Hepatocyte (in vitro differentiated cells): ENCODE measurements around the gene TREM1. TPM values are rescaled to one million over a fixed set of nuclear protein-coding genes. Genes with fewer than 3 reads are reported as not detected.

Experiments used
- DNase-seq: peaks from one replicate; pipeline ENCODE4 v3.0.0-alpha.2; 2016; ENCODE audit warnings: low spot score
- H2AFZ ChIP-seq: fragments of 200-600 bp; sonication (generic); 2 replicates; pipeline ENCODE4 v1.6.0; 2016; ENCODE audit warnings: antibody characterized with exemption, mild to moderate bottlenecking
- H3K27ac ChIP-seq: fragments of 200-600 bp; sonication (generic); 2 replicates; pipeline ENCODE4 v1.5.1; 2016; ENCODE audit warnings: mild to moderate bottlenecking
- H3K27me3 ChIP-seq: fragments of 200-600 bp; sonication (generic); 2 replicates; pipeline ENCODE4 v1.6.1; 2016
- H3K36me3 ChIP-seq: fragments of 200-600 bp; sonication (generic); replicated peaks from 2 replicates; pipeline ENCODE4 v1.5.1; 2016; ENCODE audit warnings: low read depth; ENCODE audit not compliant: insufficient read depth
- H3K4me1 ChIP-seq: fragments of 200-600 bp; sonication (generic); 2 replicates; pipeline ENCODE4 v1.5.1; 2016; ENCODE audit warnings: mild to moderate bottlenecking, moderate library complexity; ENCODE audit not compliant: insufficient read depth
- H3K4me2 ChIP-seq: fragments of 200-600 bp; sonication (generic); 2 replicates; pipeline ENCODE4 v1.6.0; 2016
- H3K4me3 ChIP-seq: fragments of 200-600 bp; sonication (generic); 2 replicates; pipeline ENCODE4 v1.5.1; 2016; ENCODE audit warnings: mild to moderate bottlenecking
- H3K79me2 ChIP-seq: fragments of 200-600 bp; sonication (generic); 2 replicates; pipeline ENCODE4 v1.6.0; 2017; ENCODE audit warnings: mild to moderate bottlenecking
- H3K9me2 ChIP-seq: fragments of 200-600 bp; sonication (generic); replicated peaks from 2 replicates; pipeline ENCODE4 v1.6.0; 2017; ENCODE audit warnings: mild to moderate bottlenecking; ENCODE audit not compliant: insufficient read depth
- H3K9me3 ChIP-seq: fragments of 200-600 bp; sonication (generic); 2 replicates; pipeline ENCODE4 v1.5.1; 2016; ENCODE audit warnings: low read depth, mild to moderate bottlenecking
- H4K20me1 ChIP-seq: fragments of 200-600 bp; sonication (generic); 2 replicates; pipeline ENCODE4 v1.6.0; 2016; ENCODE audit warnings: mild to moderate bottlenecking; ENCODE audit not compliant: insufficient read depth, poor library complexity, severe bottlenecking
- CTCF ChIP-seq: fragments of 200-600 bp; sonication (generic); IDR thresholded peaks from 2 replicates; pipeline ENCODE4 v1.5.1; 2016; ENCODE audit warnings: antibody characterized with exemption, mild to moderate bottlenecking; ENCODE audit not compliant: poor library complexity
- EZH2 ChIP-seq: fragments of 200-600 bp; sonication (generic); IDR thresholded peaks from 2 replicates; pipeline ENCODE4 v1.6.1; 2016; ENCODE audit warnings: antibody characterized with exemption, mild to moderate bottlenecking, borderline replicate concordance
- EZH2phosphoT487 ChIP-seq: fragments of 200-600 bp; sonication (generic); IDR thresholded peaks from one replicate; pipeline ENCODE4 v1.6.1; 2018; ENCODE audit warnings: antibody characterized with exemption, mild to moderate bottlenecking, low read depth, moderate library complexity; ENCODE audit not compliant: unreplicated experiment, severe bottlenecking
- WGBS: methylation state at CpG from one replicate; pipeline ENCODE4 v1.1.6; 2016; ENCODE audit warnings: low lambda C conversion rate; ENCODE audit errors: missing lambda C conversion rate; 5-methylcytosine and 5-hydroxymethylcytosine counted together
- polyA plus RNA-seq: library from polyadenylated mRNA; unstranded; fragments of >200 nt; fragmentation: Nextera tagmentation; extraction: Ambion mirVana; gene quantifications from 2 replicates; pipeline ENCODE4 v1.2.1, GENCODE V29; 2016
- total RNA-seq: library from RNA; depleted of rRNA; stranded (reverse); fragments of >200 nt; gene quantifications from 2 replicates; pipeline ENCODE4 v1.2.3, GENCODE V29; 2014

Gene TREM1
- total and polyA plus RNA-seq, 2 experiments from 2014 or later = 0.63 to 2.3 TPM

- H3K27ac ChIP-seq = no peak overlapping the region
- no peaks in the 10 kb centered on the region for H3K27me3 ChIP-seq
- peaks cover 3% of the 10 kb centered on the region for H3K4me1 ChIP-seq
- no peaks in the 10 kb centered on the region for H4K20me1 ChIP-seq
- no peaks in the 10 kb centered on the region for H3K36me3 ChIP-seq
- no peak overlapping the region for H3K4me3 ChIP-seq
- WGBS = 93% methylated on average over 2 of the region's 2 CpGs
- H3K9me2 ChIP-seq = no peaks in the 10 kb centered on the region
- no peaks in the 10 kb centered on the region for H3K9me3 ChIP-seq
- H3K4me2 ChIP-seq = no peak overlapping the region
- DNase-seq = no peak
- H3K79me2 ChIP-seq = no peaks in the 10 kb centered on the region
- H2AFZ ChIP-seq = no peak overlapping the region
- no peak for TF ChIP-seq EZH2
- no peak for TF ChIP-seq CTCF
- TF ChIP-seq EZH2phosphoT487 = no peak
Observed at GRCh38 chr6:41288754-41289129, 2.3 kb upstream of the TREM1 start.

DNA sequence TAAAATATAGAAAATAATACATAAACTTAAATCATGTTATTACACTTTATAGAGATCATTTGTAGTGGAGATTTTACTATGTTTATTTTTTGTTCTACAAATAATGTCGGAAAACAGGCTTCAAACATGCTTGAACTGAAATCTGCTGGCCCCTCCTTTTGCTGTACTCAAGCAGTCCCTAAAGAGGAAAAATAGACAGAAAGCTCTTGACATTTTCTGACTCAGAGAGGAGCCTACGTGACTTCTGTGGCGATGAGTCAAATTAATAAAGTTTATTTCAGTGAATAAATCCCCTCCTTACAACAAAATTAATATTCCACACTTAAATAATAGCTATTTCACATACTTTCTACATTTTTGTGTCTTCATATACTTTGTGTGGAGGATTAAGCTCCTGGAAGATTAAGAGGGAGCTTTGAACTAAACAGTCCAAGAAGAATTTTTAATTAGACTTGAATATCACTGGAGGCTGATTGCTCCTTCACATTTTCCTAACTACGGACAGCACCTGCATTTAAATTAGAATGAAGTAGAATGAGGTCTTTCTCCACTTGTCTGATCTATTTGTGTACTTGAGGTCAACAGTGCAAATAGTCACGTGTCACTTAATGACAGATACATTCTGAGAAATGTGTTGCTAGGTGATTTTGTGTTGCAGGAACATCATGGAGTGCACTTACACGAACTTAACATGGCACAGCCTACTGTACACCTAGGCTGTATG lies 1.7 kb upstream of the TREM1 start:
- Histone ChIP-seq H3K4me3 (no peak overlapping the region), H3K4me1 (peaks cover 3% of the 10 kb centered on the region), H3K27ac (no peak overlapping the region), H3K36me3 (no peaks in the 10 kb centered on the region), H3K27me3 (no peaks in the 10 kb centered on the region), H3K9me3 (no peaks in the 10 kb centered on the region), H3K79me2 (no peaks in the 10 kb centered on the region), H4K20me1 (no peaks in the 10 kb centered on the region), H2AFZ (no peak overlapping the region), H3K9me2 (no peaks in the 10 kb centered on the region), H3K4me2 (peak overlapping the region; percentile 18)
- peak; percentile 57 for DNase-seq
- TF ChIP-seq CTCF (no peak), EZH2phosphoT487 (no peak), EZH2 (no peak)
- WGBS = 58% methylated on average over 6 of the region's 6 CpGs

- no peaks in the 10 kb centered on the region for H3K9me3 ChIP-seq
- H3K4me2 ChIP-seq = no peak overlapping the region
Observed at GRCh38 chr6:41284726-41285125, 1.8 kb downstream of the TREM1 start.

More at GRCh38 chr6:41284726-41285125, 1.8 kb downstream of the TREM1 start:
- Histone ChIP-seq H3K27me3 (no peaks in the 10 kb centered on the region), H3K27ac (no peak overlapping the region), H4K20me1 (no peaks in the 10 kb centered on the region), H3K4me1 (peaks cover 3% of the 10 kb centered on the region), H3K36me3 (no peaks in the 10 kb centered on the region), H3K4me3 (no peak overlapping the region), H3K9me2 (no peaks in the 10 kb centered on the region), H3K79me2 (no peaks in the 10 kb centered on the region), H2AFZ (no peak overlapping the region)
- WGBS = 47% methylated on average over 1 of the region's 1 CpG
- DNase-seq = peak; percentile 56
- TF ChIP-seq EZH2 = no peak
- no peak for TF ChIP-seq EZH2phosphoT487
- no peak for TF ChIP-seq CTCF
